GM12891 (cell line): ENCODE data around the gene SLC34A1. TPM values are rescaled to one million over a fixed set of nuclear protein-coding genes. Genes with fewer than 3 reads are reported as not detected.
"Not testable (repeated sequence)": the region's sequence is repeated elsewhere in the genome, so short reads cannot be mapped to it uniquely, and the experiment has no call there.

Experiments
- DNase-seq: peaks from one replicate; pipeline ENCODE4 v3.0.0; 2011; ENCODE audit warnings: low spot score; ENCODE audit not compliant: insufficient read length
- FAIRE-seq: peaks from 2 replicates; lab custom pipeline; 2011; peaks lifted over from hg19 to GRCh38; lab: Jason Lieb, UNC
- PAX5 ChIP-seq: IDR thresholded peaks from 2 replicates; pipeline ENCODE4 v1.6.1; 2011; ENCODE audit warnings: low read length, moderate library complexity, mild to moderate bottlenecking; ENCODE audit not compliant: insufficient read depth, severe bottlenecking
- POLR2A ChIP-seq: IDR thresholded peaks from 2 replicates; pipeline ENCODE4 v1.6.1; 2011; ENCODE audit warnings: low read depth, low read length, control low read depth
- POLR2AphosphoS5 ChIP-seq: IDR thresholded peaks from 2 replicates; pipeline ENCODE4 v1.6.1; 2011; ENCODE audit warnings: low read depth, low read length, control low read depth
- POU2F2 ChIP-seq: IDR thresholded peaks from 2 replicates; pipeline ENCODE4 v1.6.1; 2011; ENCODE audit warnings: low read depth, mild to moderate bottlenecking, control low read depth, low read length, moderate library complexity
- SPI1 ChIP-seq: IDR thresholded peaks from 2 replicates; pipeline ENCODE4 v1.6.1; 2011; ENCODE audit warnings: low read depth, low read length, control low read depth
- TAF1 ChIP-seq: IDR thresholded peaks from 2 replicates; pipeline ENCODE4 v1.6.1; 2011; ENCODE audit warnings: low read depth, low read length, control low read depth
- polyA plus RNA-seq: library from polyadenylated mRNA; unstranded; fragments of >200 nt; gene quantifications from one replicate; pipeline ENCODE4 v1.2.1, GENCODE V29; 2012; ENCODE audit warnings: low read depth, missing spikeins, inconsistent platforms; ENCODE audit not compliant: missing spikeins

Gene SLC34A1, protein sequence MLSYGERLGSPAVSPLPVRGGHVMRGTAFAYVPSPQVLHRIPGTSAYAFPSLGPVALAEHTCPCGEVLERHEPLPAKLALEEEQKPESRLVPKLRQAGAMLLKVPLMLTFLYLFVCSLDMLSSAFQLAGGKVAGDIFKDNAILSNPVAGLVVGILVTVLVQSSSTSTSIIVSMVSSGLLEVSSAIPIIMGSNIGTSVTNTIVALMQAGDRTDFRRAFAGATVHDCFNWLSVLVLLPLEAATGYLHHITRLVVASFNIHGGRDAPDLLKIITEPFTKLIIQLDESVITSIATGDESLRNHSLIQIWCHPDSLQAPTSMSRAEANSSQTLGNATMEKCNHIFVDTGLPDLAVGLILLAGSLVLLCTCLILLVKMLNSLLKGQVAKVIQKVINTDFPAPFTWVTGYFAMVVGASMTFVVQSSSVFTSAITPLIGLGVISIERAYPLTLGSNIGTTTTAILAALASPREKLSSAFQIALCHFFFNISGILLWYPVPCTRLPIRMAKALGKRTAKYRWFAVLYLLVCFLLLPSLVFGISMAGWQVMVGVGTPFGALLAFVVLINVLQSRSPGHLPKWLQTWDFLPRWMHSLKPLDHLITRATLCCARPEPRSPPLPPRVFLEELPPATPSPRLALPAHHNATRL
- 0.13 TPM for polyA plus RNA-seq

DNA sequence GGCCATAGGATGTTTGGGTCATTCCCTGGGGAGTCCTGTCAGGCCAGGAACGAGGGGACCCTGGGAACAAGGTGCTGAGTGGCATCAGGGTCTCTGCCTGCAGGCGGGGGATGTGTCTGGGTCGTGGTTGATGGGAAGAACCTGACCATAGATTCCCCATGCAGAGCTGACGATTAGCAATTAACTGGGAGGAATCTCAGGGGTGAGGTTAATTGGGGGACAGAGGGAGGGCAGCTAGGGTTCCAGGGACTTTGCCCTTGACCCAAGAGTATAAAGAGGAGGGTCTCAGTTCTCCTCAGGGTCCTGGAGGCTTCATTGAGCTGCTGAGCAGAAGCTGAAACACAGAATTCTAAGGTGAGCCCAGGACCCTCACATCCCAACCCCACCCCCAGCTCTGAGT, at the start of gene SLC34A1:
Gene SLC34A1 (plus strand): TSS at position 301 of the 400 bp plus-strand sequence. CDS start 1,308 bp downstream, outside the sequence.
- FAIRE-seq: no peak
- TF ChIP-seq SPI1 (no peak), POU2F2 (no peak), POLR2A (no peak), TAF1 (no peak), POLR2AphosphoS5 (no peak), PAX5 (no peak)
- no peak for DNase-seq

DNA sequence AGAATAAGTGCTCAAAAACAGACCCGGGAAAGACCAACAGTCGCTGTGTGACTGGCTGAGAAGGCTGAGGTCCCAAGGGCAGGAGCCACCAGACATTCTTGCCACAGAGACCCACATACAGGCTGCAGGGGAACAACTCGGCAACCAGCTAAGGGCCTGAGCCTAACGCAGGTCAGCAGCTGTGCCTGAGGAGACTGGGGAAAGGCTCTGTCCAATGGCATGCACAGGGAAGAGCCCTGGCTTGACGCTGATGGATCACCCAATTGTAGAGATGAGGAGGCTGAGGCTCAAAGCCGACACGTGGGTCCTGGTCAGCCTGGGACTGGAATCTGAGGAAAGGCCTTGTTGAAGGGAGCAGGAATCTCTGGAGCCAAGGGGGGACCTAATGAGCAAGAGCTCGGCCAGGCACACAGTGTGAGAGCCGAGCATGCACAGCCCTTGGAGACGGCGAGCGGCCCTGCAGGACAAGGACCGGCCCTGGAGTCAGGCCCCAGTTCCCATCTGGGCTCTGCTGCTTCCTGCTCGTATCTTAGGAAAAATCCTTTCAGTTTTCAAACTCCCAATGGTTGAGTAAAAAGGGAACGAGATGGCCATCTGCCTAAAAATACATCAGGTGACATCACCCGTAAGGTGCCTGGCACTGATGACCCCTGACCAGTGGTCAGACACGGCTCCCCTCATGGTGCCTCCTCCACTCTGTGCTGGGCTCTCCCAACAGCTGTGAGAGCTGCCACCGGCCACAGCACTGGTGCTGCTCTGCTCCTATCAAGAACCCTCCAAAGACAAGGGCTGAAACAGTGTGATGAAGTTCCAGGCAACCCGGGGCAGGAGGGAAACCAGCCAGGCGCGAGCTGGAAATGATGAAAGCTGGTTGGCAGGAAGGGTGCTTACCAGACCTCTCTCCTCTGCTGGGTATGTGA, 49.2 kb upstream of the SLC34A1 start:
- no peak for TF ChIP-seq SPI1
- TF ChIP-seq TAF1: no peak
- FAIRE-seq (no peak), DNase-seq (no peak)

DNA sequence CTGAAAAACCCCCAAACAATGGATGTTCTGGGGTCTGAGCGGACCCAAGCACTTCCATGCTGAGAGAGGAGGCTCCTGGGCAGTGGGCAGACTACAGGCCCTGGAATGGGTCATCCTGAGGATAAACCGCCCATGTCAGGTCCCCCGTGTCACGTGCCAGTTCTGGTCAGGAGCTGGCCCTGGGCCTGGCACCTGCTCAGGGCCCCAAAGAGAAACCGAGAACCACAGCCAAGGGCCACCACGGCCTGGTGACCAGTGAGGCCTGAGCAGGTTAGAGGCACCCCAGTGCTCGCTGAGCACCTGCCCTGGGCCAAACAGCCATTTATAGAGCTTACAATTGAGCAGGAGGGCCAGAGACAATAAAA, 48.6 kb upstream of the SLC34A1 start:
- no peak for DNase-seq
- TF ChIP-seq TAF1: no peak
- TF ChIP-seq POU2F2: no peak
- TF ChIP-seq POLR2A: no peak
- FAIRE-seq: no peak

DNA sequence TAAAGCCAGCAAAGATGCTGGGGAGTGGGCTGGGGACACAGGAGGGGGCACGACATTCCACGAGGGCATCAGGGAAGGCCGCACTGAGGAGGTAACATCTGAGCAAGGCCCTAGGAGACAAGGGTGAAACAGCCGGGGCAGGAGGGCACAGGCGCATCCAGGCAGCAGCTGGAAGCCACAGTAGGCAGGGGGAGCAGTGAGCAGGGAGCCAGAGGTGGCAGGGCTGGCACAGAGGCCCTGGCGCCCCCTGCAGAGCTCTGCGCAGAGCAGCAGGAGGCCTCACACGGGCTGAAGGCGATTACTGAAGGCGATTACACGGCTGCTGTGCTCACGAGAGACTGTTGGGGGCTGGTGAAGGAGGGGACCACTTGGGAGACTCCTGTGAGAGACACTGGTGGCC, 48.1 kb upstream of the SLC34A1 start:
- TF ChIP-seq SPI1: no peak
- no peak for TF ChIP-seq POU2F2
- no peak for TF ChIP-seq POLR2A
- no peak for TF ChIP-seq POLR2AphosphoS5
- TF ChIP-seq TAF1: no peak
- no peak for TF ChIP-seq PAX5
- FAIRE-seq (no peak), DNase-seq (no peak)

DNA sequence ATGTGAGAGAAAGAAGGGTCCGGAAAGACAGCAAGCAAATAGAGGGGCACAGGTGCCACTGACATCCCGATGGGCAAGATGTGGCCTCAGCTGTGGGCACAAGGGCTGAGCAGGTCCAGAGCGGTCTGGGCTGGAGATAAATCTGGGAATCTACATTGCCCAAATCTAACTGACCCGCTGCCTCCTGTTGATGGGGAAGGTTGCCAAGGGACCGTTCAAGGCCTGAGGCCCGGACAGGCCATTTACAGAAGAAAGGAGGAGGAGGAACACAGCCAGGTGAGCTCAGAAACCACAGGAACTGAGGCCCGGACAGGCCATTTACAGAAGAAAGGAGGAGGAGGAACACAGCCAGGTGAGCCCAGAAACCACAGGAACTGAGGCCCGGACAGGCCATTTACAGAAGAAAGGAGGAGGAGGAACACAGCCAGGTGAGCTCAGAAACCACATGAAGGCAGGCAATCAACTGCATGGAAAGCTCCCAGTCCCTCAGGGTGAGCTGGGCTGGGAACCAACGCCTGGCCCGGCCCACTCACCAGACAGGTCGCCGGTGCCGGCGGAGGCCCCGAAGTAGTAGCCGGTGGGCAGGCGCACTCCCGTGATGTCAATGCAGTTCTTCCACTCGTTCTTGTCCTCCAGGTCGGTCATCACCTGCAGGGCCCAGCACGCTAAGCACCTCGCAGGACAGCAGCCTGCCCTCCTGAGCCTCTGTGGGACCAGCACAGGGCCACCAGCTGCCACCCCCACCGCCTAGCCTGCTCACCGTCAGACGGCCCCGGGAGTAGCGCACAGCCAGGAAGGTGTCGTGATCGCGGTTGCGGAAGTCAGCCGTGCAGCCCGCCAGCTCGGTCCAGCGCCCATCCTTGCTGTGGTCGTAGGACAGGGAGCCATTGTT, 47.4 kb upstream of the SLC34A1 start:
- no peak for FAIRE-seq
- DNase-seq: no peak
- TF ChIP-seq TAF1 (no peak), PAX5 (no peak), POU2F2 (no peak), SPI1 (no peak), POLR2A (no peak), POLR2AphosphoS5 (no peak)

DNA sequence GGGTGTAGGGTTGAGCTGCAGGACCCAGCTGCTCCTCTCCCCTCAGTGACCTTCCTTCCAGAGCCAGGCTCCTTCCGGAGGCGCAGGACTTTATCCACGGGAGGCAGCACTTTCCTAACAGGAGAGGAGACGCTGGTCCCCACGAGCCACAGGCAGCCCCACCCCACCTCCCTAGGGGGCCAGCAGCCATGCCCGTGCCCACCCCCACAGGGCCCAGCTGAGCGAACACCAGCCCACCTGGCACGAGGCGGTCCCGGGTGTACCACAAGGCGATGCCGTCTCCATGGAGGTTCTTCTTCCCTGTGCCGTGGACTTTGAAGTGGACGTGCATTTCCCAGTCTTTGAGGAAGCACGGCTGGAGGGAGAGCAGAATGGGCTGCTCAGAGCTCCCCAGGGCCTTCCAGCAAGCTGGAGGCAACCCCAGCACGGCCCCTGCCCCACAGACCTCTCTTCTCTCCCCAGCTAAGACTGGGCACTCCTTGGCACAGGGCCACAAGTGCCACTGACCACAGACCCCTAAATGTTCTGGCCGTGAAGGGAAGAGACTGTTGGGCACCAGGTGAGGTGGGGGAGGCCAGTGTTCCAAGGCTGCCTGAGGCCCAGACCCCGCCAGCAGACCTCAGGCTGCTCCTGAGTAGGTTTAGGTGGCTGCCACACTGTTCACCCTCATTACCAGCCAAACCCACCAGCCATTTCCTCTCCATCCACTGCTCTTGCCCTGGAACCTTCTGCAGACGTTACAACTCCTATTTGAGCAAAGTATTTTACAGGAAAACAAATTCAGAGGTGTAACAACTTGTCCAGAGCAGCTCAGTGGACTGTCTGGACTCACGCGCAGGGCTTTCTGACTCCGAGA, 45.8 kb upstream of the SLC34A1 start:
- TF ChIP-seq SPI1 (no peak), POU2F2 (no peak), TAF1 (no peak), POLR2AphosphoS5 (no peak), POLR2A (no peak), PAX5 (no peak)
- FAIRE-seq (no peak), DNase-seq (no peak)

DNA sequence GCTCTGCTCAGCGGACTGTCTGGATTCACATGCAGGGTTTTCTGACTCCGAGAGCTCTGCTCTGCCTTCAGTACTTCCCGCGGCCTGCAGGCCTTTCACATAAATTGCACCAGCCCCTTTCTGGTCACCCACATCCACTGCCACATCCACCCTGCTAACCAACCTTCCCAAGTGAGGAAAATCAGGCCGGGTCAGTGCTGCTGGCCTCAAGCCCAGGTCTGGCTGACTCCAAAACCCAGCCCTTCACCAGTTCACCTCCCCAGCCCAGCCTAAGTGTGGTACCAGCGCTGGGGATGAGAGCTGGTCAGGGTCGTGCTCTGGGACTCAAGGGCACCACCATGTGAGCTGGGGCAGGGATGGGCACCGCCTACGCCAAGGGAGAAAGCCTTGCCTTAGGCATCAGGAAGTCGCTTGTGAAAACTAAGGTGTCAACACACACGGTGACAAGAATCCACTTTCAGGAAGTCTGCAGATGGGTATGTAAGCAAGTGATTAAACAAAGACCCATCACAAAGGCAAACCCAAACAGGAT, 45.1 kb upstream of the SLC34A1 start:
- DNase-seq (no peak), FAIRE-seq (no peak)
- TF ChIP-seq PAX5: no peak
- no peak for TF ChIP-seq POLR2A
- no peak for TF ChIP-seq TAF1
- TF ChIP-seq POLR2AphosphoS5: no peak
- no peak for TF ChIP-seq SPI1
- no peak for TF ChIP-seq POU2F2

DNA sequence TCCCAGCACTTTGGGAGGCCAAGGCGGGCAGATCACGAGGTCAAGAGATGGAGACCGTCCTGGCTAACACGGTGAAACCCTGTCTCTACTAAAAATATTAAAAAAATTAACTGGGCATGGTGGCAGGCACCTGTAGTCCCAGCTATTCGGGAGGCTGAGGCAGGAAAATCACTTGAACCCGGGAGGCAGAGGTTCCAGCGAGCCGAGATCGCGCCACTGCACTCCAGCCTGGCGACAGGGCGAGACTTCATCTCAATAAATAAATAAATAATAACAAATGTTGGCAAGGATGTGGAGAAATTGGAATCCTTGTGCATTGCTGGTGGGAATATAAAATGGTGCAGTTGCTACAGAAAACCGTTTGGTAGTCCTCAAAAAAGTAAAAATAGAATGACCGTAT, 41.2 kb upstream of the SLC34A1 start:
- DNase-seq, FAIRE-seq: not testable (repeated sequence)
